ENCODE measurements around the gene PAM. TPM values are rescaled to one million over a fixed set of nuclear protein-coding genes. Genes with fewer than 3 reads are reported as not detected.

Gene PAM
- total RNA-seq, 1 experiment from 2014 or later = 257 TPM

GRCh38 chr5:102856389-102856777 is 101.3 kb downstream of the PAM start:
- no peak for TF ChIP-seq SRF (IDR thresholded peaks at IDR 0.05; ENCODE audit: low read depth)
- 0 out of 2 replicates have a peak, but pooled peaks have one; percentile 17 for TF ChIP-seq SP1 (IDR thresholded peaks at IDR 0.05; ENCODE audit: low read depth)
- TF ChIP-seq FOSL1 (IDR thresholded peaks at IDR 0.05; ENCODE audit: low read depth) = peak; percentile 46; the same call in 1 of the 2 replicates
- no peak for TF ChIP-seq EZH2phosphoT487 (IDR thresholded peaks at IDR 0.05; ENCODE audit: borderline replicate concordance)
- 0 out of 2 replicates have a peak, but pooled peaks have one; percentile 16 for TF ChIP-seq JUND (IDR thresholded peaks at IDR 0.05)
- TF ChIP-seq POLR2AphosphoS5 (IDR thresholded peaks at IDR 0.05; ENCODE audit: low read depth, low read length) = no peak
- no peak for TF ChIP-seq YY1 (IDR thresholded peaks at IDR 0.05; ENCODE audit: extremely low read depth, insufficient replicate concordance, low read depth, low read length)
- TF ChIP-seq EZH2 (IDR thresholded peaks at IDR 0.05) = no peak
- Histone ChIP-seq H3K27me3 (ENCODE audit: insufficient read depth, low read length) (no peaks in the 10 kb centered on the region), H3K79me2 (ENCODE audit: insufficient read depth, low read length) (no peaks in the 10 kb centered on the region; the same call in 1 of the 2 replicates), H3K9ac (ENCODE audit: low read length) (peak overlapping the region; percentile 14; the same call in 1 of the 2 replicates), H3K9me2 (ENCODE audit: insufficient read depth) (no peaks in the 10 kb centered on the region), H3K4me2 (ENCODE audit: low read length) (peak overlapping the region; percentile 52), H4K20me1 (ENCODE audit: insufficient read depth) (no peaks in the 10 kb centered on the region), H3K36me3 (ENCODE audit: control insufficient read depth in 1 of 2, insufficient read depth in 2 of 2, low read length in 2 of 2) (no peaks in the 10 kb centered on the region), H3K4me3 (replicated peaks in 1 of 2; ENCODE audit: low read depth in 1 of 2, low read length in 2 of 2) (0 out of 4 replicates have a peak overlapping the region, but pooled peaks of 1 of the 2 experiments have one; percentile 8), H2AFZ (ENCODE audit: low read depth, low read length, poor library complexity, severe bottlenecking) (no peak overlapping the region), H3K4me1 (ENCODE audit: control insufficient read depth in 1 of 2, insufficient read depth in 2 of 2, low read length in 2 of 2) (peaks cover 58 to 69% of the 10 kb centered on the region in 2 experiments), H3K9me3 (ENCODE audit: control insufficient read depth in 1 of 2, insufficient read depth in 1 of 2, low read depth in 1 of 2, low read length in 2 of 2) (no peaks in the 10 kb centered on the region), H3K27ac (ENCODE audit: low read depth, low read length) (peak overlapping the region; percentile 72)
- ChIA-PET CTCF (no interaction called here), POLR2A (interaction anchor here (1.8 to 2.6 kb wide), 2 partner anchors 8 to 30 kb away, joined by 7 to 8 read pairs; no protein-coding TSS in a partner anchor), RAD21 (ENCODE audit: low non-redundant PET in 1 of 2, low total read pairs in 2 of 2, uncharacterized antibody in 2 of 2, unreplicated experiment in 2 of 2) (no interaction called here)
- ATAC-seq (peak; percentile 31; the same call in 1 of the 2 replicates), DNase-seq (ENCODE audit: low read depth, low spot score) (no peak)
- BruUV-seq (replicated peaks) = no TSS peak
- intact Hi-C loops (cut with micrococcal nuclease) = loop anchor here (5.0 kb wide), 1 partner anchor 74 kb away; no protein-coding TSS in a partner anchor

- Histone ChIP-seq H3K79me2 (ENCODE audit: insufficient read depth, low read length) (no peaks in the 10 kb centered on the region; the same call in 1 of the 2 replicates), H3K9me3 (ENCODE audit: control insufficient read depth in 1 of 2, insufficient read depth in 1 of 2, low read depth in 1 of 2, low read length in 2 of 2) (no peaks in the 10 kb centered on the region), H3K4me2 (ENCODE audit: low read length) (peak overlapping the region; percentile 16), H3K9me2 (ENCODE audit: insufficient read depth) (no peaks in the 10 kb centered on the region), H3K4me1 (ENCODE audit: control insufficient read depth in 1 of 2, insufficient read depth in 2 of 2, low read length in 2 of 2) (peaks cover 58 to 77% of the 10 kb centered on the region in 2 experiments), H4K20me1 (ENCODE audit: insufficient read depth) (no peaks in the 10 kb centered on the region), H2AFZ (ENCODE audit: low read depth, low read length, poor library complexity, severe bottlenecking) (no peak overlapping the region), H3K9ac (ENCODE audit: low read length) (0 out of 2 replicates have a peak overlapping the region, but pooled peaks have one; percentile 2), H3K36me3 (ENCODE audit: control insufficient read depth in 1 of 2, insufficient read depth in 2 of 2, low read length in 2 of 2) (no peaks in the 10 kb centered on the region), H3K27ac (ENCODE audit: low read depth, low read length) (peak overlapping the region; percentile 72), H3K27me3 (ENCODE audit: insufficient read depth, low read length) (no peaks in the 10 kb centered on the region), H3K4me3 (replicated peaks in 1 of 2; ENCODE audit: low read depth in 1 of 2, low read length in 2 of 2) (no peak overlapping the region)
- POLR2A ChIA-PET = interaction anchor here (1.8 kb wide), 1 partner anchor 31 kb away, joined by 7 read pairs; no protein-coding TSS in a partner anchor
- RAD21 ChIA-PET (ENCODE audit: low non-redundant PET in 1 of 2, low total read pairs in 2 of 2, uncharacterized antibody in 2 of 2, unreplicated experiment in 2 of 2) = no interaction called here
- CTCF ChIA-PET = interaction anchor here (1.2 kb wide), 1 partner anchor 176 kb away, joined by 3 read pairs; no protein-coding TSS in a partner anchor
- DNase-seq (ENCODE audit: low read depth, low spot score) (no peak), ATAC-seq (no peak)
- intact Hi-C loops (cut with micrococcal nuclease) = loop anchor here (5.0 kb wide), 1 partner anchor 75 kb away; no protein-coding TSS in a partner anchor
- no TSS peak for BruUV-seq (replicated peaks)
- no peak for TF ChIP-seq ZFX (IDR thresholded peaks at IDR 0.05)
- TF ChIP-seq, protein P1, sequence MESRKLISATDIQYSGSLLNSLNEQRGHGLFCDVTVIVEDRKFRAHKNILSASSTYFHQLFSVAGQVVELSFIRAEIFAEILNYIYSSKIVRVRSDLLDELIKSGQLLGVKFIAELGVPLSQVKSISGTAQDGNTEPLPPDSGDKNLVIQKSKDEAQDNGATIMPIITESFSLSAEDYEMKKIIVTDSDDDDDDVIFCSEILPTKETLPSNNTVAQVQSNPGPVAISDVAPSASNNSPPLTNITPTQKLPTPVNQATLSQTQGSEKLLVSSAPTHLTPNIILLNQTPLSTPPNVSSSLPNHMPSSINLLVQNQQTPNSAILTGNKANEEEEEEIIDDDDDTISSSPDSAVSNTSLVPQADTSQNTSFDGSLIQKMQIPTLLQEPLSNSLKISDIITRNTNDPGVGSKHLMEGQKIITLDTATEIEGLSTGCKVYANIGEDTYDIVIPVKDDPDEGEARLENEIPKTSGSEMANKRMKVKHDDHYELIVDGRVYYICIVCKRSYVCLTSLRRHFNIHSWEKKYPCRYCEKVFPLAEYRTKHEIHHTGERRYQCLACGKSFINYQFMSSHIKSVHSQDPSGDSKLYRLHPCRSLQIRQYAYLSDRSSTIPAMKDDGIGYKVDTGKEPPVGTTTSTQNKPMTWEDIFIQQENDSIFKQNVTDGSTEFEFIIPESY (IDR thresholded peaks at IDR 0.05; ENCODE audit: extremely low read depth, insufficient replicate concordance, low read length) = no peak
- TF ChIP-seq ELF1 (IDR thresholded peaks at IDR 0.05; ENCODE audit: borderline replicate concordance, low read depth) = no peak
- TF ChIP-seq CBX3 (IDR thresholded peaks at IDR 0.05; ENCODE audit: low read depth) = no peak
- TF ChIP-seq, protein P2, sequence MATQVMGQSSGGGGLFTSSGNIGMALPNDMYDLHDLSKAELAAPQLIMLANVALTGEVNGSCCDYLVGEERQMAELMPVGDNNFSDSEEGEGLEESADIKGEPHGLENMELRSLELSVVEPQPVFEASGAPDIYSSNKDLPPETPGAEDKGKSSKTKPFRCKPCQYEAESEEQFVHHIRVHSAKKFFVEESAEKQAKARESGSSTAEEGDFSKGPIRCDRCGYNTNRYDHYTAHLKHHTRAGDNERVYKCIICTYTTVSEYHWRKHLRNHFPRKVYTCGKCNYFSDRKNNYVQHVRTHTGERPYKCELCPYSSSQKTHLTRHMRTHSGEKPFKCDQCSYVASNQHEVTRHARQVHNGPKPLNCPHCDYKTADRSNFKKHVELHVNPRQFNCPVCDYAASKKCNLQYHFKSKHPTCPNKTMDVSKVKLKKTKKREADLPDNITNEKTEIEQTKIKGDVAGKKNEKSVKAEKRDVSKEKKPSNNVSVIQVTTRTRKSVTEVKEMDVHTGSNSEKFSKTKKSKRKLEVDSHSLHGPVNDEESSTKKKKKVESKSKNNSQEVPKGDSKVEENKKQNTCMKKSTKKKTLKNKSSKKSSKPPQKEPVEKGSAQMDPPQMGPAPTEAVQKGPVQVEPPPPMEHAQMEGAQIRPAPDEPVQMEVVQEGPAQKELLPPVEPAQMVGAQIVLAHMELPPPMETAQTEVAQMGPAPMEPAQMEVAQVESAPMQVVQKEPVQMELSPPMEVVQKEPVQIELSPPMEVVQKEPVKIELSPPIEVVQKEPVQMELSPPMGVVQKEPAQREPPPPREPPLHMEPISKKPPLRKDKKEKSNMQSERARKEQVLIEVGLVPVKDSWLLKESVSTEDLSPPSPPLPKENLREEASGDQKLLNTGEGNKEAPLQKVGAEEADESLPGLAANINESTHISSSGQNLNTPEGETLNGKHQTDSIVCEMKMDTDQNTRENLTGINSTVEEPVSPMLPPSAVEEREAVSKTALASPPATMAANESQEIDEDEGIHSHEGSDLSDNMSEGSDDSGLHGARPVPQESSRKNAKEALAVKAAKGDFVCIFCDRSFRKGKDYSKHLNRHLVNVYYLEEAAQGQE (IDR thresholded peaks at IDR 0.05; ENCODE audit: low read depth) = no peak
- TF ChIP-seq POLR2AphosphoS5 (IDR thresholded peaks at IDR 0.05; ENCODE audit: low read depth, low read length) = no peak
- no peak for TF ChIP-seq EZH2 (IDR thresholded peaks at IDR 0.05)
These were observed 102.1 kb downstream of the PAM start for GRCh38 chr5:102857076-102857818.
